ENCODE measurements around the gene PHF23. TPM values are rescaled to one million over a fixed set of nuclear protein-coding genes. Genes with fewer than 3 reads are reported as not detected.

Gene PHF23
- total RNA-seq, 3 donors from 2014 or later, result 22.1 to 40.4 (median 37.7) TPM

- no peak for TF ChIP-seq CTCF (IDR thresholded peaks at IDR 0.05)
- peak; percentile 49 for TF ChIP-seq POLR2A (IDR thresholded peaks at IDR 0.05)
- TF ChIP-seq POLR2AphosphoS5 (IDR thresholded peaks at IDR 0.05), result peak; percentile 97 to 99 (median 98)
- Histone ChIP-seq H3K27me3 (no peaks in the 10 kb centered on the region), H3K27ac (peak overlapping the region; percentile 99 to 100), H3K36me3 (no peaks in the 10 kb centered on the region), H3K4me3 (peak overlapping the region; percentile 85 to 89 (median 85)), H3K4me1 (peaks cover 4 to 17% of the 10 kb centered on the region in 2 donors), H3K9me3 (no peaks in the 10 kb centered on the region)
- peak; percentile 94 to 97 for DNase-seq (ENCODE audit: low spot score in 2 of 2)
- intact Hi-C loops (cut with DNase I; ENCODE audit: low total_unique reads), result no loop called here
Measured at GRCh38 chr17:7242717-7243452, 3.6 kb upstream of the PHF23 start.

GRCh38 chr17:7241783-7242716, 2.8 kb upstream of the PHF23 start, which contains the start of gene GABARAP:
TSS of gene GABARAP (minus strand) at chr17:7242449. CDS start at chr17:7242330, 119 bp downstream.
- TF ChIP-seq CTCF (IDR thresholded peaks at IDR 0.05), result peak in 2 of 3 donors; percentile 9 to 23
- TF ChIP-seq POLR2AphosphoS5 (IDR thresholded peaks at IDR 0.05), result peak; percentile 77 to 90 (median 78)
- TF ChIP-seq POLR2A (IDR thresholded peaks at IDR 0.05), result peak; percentile 87
- no peaks in the 10 kb centered on the region for H3K36me3 ChIP-seq
- H3K4me3 ChIP-seq, result peak within 1 kb of the TSS; percentile 85 to 89 (median 85)
- intact Hi-C loops (cut with DNase I; ENCODE audit: low total_unique reads), result no loop called here
- H3K27me3 ChIP-seq, result no peaks in the 10 kb centered on the region
- H3K9me3 ChIP-seq, result no peaks in the 10 kb centered on the region
- H3K4me1 ChIP-seq, result peaks cover 4 to 17% of the 10 kb centered on the region in 2 donors
- peak; percentile 95 to 97 for DNase-seq (ENCODE audit: low spot score in 2 of 2)
- peak within 1 kb of the TSS; percentile 99 to 100 for H3K27ac ChIP-seq

- H3K36me3 ChIP-seq, result no peaks in the 10 kb centered on the region
- DNase-seq (ENCODE audit: low spot score in 2 of 2), result no peak
- no peaks in the 10 kb centered on the region for H3K27me3 ChIP-seq
- no peaks in the 10 kb centered on the region for H3K9me3 ChIP-seq
- H3K4me3 ChIP-seq, result peak overlapping the region; percentile 85 to 89 (median 85)
- intact Hi-C loops (cut with DNase I; ENCODE audit: low total_unique reads), result no loop called here
- TF ChIP-seq CTCF (IDR thresholded peaks at IDR 0.05), result no peak
- no peak for TF ChIP-seq POLR2AphosphoS5 (IDR thresholded peaks at IDR 0.05)
- TF ChIP-seq POLR2A (IDR thresholded peaks at IDR 0.05), result no peak
- peaks cover 4 to 17% of the 10 kb centered on the region in 2 donors for H3K4me1 ChIP-seq
- peak overlapping the region; percentile 99 to 100 for H3K27ac ChIP-seq
Measured at GRCh38 chr17:7241090-7241733, 2.0 kb upstream of the PHF23 start.

GRCh38 chr17:7240375-7240774, 1.1 kb upstream of the PHF23 start:
- Histone ChIP-seq H3K9me3 (no peaks in the 10 kb centered on the region), H3K36me3 (no peaks in the 10 kb centered on the region), H3K4me1 (peaks cover 4 to 18% of the 10 kb centered on the region in 2 donors), H3K4me3 (peak overlapping the region; percentile 12 to 89 (median 85)), H3K27me3 (no peaks in the 10 kb centered on the region), H3K27ac (peak overlapping the region; percentile 99 to 100)
- intact Hi-C loops (cut with DNase I; ENCODE audit: low total_unique reads), result no loop called here
- TF ChIP-seq CTCF (IDR thresholded peaks at IDR 0.05), result no peak
- TF ChIP-seq POLR2A (IDR thresholded peaks at IDR 0.05), result no peak
- no peak for TF ChIP-seq POLR2AphosphoS5 (IDR thresholded peaks at IDR 0.05)
- DNase-seq (ENCODE audit: low spot score in 2 of 2), result no peak
